Renal pelvis (tissue), 4 donors: ENCODE results near the gene ALX4. TPM values are rescaled to one million over a fixed set of nuclear protein-coding genes. Genes with fewer than 3 reads are reported as not detected.

Source experiments
- DNase-seq: peaks from one replicate; pipeline ENCODE4 v3.0.0-alpha.2; 2013
- polyA plus RNA-seq, 3 donors: library from polyadenylated mRNA; unstranded; fragments of 120-200 nt; gene quantifications; one replicate each; pipeline ENCODE4 v1.2.1, GENCODE V29; 2013; ENCODE audit not compliant: insufficient read length in 3 of 3

Gene ALX4
- polyA plus RNA-seq, 3 donors, result 0.13 to 0.34 (median 0.27) TPM

GRCh38 chr11:44300844-44301563, 8.9 kb downstream of the ALX4 start:
- DNase-seq, result no peak

DNA sequence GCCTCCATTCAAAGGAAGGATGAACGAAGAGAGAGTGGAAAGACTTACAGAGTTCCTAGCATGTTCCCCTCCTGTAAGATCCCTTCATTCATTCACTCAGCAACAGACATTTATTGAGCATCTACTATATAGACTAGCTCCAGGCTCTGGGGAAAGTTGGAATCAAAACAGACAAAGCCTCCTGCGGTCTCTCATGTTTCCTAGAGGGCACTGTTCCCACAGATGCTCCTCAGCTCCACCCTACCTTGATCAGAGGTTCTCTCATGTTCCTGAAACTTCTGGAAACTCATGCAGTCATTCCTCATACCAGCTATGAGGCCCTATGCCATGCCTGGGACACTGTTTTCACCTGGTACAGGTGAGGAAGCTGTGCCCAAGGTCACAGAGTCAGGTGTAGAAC, 11.1 kb downstream of the ALX4 start:
- no peak for DNase-seq

- no peak for DNase-seq
These were observed 19.7 kb downstream of the ALX4 start for GRCh38 chr11:44290208-44290607.

GRCh38 chr11:44288133-44288526, 21.8 kb downstream of the ALX4 start:
- no peak for DNase-seq

- DNase-seq, result no peak
These were observed 23.0 kb downstream of the ALX4 start for GRCh38 chr11:44286911-44287310.

DNA sequence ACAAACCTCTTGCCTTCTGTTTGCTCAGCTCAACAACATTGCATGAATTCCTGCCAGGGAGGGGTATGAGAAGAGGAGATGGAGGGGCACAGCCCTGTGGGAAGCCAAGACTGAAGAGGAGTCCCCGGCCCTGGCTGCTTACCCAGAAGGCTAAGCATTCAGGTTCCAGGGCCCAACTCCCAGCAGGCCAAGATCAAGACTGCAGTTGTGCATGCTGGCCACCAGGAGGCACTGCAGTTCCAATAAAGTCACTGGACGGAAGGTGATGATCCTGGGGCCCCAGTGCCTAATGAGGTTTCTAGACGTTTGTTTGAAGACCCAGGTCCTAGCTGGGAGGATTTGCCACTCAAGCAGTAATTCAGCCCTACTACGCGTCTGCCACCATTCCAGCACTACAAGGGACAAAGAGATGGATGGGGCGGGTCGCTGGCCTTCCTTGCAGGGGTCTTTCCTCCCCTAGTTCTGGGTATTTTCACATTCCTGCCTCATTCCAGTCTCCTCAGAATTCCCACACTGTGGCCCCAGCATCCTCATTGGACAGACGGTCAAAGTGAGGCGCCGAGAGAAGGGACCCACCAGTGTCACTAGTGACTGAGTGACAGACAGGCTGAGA, 23.6 kb downstream of the ALX4 start:
- no peak for DNase-seq

GRCh38 chr11:44285756-44286155, 24.2 kb downstream of the ALX4 start:
- no peak for DNase-seq

DNA sequence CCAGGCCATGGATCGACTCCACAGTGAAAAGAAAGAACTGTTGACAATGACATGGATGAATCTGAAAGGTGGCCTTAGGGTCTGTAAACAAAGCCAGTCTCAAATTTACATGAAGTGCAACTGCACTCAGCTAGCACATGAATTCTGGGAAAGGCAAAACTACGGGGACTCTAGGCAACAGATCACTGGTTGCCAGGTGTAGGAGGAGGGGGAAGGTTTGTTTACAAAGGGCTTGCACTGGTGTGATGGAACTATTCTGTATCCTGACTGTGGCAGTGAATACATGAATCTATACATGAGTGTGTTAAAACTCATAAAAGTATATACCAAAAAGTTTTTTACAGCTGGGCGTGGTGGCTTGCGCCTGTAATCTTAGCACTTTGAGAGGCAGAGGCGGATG, 27.3 kb downstream of the ALX4 start:
- DNase-seq, result no peak

DNA sequence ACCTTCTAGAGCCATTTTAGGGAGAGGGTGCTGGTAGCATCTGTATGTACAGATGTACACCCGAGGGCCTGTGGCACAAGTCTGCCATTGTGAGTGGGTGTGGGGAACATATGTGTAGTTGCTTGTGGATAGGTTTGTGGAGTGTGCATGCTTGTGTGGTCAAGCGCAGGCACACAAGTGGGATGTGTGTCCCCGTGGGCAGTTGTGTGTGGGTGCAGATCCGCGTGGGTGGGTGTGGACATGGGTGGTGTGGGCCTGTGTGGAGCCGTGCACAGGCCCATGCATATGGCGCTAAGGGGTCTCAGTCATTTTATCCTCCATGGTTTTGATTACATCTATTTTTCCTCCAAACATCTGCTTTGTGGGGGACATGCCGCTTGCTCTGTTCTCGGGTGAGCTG, 28.8 kb downstream of the ALX4 start:
- no peak for DNase-seq

DNA sequence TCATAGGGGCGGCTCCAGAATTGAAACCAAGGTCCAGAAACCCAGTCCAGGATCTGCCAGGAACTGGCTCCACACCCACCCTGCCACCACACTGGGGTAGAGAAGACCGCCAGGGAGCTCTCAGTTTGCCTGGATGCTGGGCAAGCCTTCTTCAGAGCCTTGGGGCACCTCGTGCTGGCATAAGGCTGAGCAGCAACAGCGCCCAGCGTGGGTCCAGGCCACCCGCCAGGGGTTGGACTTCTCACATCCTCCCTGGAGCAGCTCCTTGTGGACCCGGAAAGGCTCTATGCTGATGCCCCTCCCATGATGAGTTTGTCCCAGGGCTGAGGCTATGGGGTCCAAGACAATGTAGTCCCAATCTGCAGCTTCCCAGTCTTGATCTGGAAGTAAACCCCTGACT, 29.7 kb downstream of the ALX4 start:
- no peak for DNase-seq

- no peak for DNase-seq
These were observed 30.5 kb downstream of the ALX4 start for GRCh38 chr11:44279483-44279882.

DNA sequence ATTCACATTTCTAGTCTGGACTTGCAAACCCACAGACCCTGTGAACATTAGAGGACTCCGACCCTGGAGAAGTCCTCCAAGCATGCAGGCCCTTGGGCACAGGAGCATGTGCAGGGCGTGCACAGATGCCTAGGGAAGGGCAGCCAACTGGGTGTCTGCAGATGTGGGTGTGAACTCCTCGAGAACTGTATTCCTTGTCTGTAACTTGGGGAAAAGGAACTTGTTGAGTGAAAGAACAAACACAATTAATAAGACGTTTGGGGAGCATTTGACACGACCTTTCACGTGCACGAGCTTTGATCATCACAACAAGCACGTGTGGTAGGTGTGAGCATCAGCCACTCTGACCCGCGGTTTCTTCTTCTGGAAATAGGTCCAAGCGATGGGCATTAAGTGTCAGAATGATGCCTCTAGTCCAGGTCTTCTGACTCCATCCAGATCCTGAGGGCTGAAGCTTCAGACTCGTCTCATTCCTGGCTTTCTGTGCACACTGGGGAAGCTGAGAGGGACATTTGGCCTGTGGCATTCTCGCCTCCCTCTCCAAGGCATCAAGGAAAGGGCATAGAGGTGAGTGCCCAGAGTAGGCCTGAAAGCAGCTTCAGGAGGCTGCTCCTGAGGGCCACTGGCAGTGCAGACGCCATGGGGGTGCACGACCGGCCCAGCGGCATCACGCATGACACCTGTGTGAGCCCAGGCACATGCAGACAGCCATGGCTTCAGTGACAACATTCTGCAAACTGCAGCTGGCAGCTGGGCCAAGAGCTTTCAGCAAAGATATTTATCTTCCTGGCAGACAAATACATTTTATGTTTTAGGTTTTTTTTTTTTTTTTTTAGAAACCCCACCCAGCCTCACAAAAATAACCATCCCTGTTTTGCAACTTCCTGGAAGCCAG, 32.5 kb downstream of the ALX4 start:
- DNase-seq, result no peak

- no peak for DNase-seq
These were observed 33.9 kb downstream of the ALX4 start for GRCh38 chr11:44275961-44276550.

GRCh38 chr11:44275241-44275640, 34.7 kb downstream of the ALX4 start:
- no peak for DNase-seq

- no peak for DNase-seq
These were observed 35.5 kb downstream of the ALX4 start for GRCh38 chr11:44274404-44274803.

DNA sequence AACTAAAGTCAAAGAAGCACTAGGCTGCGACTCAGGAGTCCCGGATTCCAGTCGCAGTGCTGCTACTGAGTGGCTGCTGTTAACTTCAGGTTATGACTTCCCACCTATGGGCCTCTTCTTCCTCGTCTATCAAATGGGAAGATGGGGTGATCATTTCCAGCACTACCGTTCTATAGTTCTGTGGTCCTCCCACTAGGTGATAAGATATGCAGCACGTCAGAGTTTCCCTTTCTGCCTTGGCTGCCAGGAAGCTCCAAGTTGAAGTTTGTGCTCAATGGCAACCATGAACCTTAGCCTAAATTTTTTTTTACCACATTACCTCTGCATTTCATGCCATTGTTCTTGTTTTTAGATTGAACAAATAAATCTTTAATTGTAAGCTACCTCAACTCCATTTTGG, 38.7 kb downstream of the ALX4 start:
- no peak for DNase-seq

DNA sequence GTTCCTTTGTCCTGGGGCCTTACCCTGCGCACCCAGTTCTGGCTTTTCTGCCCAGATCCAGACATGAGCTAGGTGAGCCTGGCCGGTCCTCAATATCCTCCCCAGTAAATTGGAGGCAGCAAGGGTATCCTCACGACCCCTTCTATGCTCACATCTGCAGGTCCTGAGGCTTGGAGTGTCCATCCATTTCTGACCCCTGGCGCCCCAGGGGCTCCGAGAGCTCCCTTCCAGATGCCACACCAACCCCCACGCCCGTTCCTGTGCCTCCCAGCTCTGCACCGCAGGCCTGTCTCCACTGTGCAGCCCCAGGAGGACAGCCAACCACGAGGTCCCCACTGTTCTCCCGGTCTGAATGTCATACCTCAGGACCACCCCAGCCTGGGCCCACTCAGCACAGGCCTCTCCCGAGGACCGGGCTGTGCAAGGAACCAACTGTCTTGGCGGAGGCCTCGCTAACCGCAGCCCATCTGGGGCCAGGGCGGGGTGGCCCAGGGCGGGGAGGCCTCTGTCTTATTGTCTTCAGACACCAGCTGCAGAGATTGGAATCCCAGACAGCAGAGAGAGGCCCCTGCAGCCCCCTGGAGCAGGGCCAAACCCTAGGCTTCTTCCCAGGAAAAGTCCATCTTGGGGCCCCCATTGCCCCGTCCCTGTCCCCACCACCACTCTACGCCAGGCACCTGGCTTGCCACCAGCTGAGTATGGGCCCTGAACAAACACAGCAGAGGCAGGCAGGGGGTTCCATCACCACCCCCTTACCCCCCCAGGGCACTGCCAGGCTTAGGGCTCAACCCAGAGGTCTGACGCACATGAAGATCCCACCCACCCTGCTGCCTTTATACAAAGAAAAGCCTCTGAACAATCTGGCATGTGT, 39.3 kb downstream of the ALX4 start:
- no peak for DNase-seq

DNA sequence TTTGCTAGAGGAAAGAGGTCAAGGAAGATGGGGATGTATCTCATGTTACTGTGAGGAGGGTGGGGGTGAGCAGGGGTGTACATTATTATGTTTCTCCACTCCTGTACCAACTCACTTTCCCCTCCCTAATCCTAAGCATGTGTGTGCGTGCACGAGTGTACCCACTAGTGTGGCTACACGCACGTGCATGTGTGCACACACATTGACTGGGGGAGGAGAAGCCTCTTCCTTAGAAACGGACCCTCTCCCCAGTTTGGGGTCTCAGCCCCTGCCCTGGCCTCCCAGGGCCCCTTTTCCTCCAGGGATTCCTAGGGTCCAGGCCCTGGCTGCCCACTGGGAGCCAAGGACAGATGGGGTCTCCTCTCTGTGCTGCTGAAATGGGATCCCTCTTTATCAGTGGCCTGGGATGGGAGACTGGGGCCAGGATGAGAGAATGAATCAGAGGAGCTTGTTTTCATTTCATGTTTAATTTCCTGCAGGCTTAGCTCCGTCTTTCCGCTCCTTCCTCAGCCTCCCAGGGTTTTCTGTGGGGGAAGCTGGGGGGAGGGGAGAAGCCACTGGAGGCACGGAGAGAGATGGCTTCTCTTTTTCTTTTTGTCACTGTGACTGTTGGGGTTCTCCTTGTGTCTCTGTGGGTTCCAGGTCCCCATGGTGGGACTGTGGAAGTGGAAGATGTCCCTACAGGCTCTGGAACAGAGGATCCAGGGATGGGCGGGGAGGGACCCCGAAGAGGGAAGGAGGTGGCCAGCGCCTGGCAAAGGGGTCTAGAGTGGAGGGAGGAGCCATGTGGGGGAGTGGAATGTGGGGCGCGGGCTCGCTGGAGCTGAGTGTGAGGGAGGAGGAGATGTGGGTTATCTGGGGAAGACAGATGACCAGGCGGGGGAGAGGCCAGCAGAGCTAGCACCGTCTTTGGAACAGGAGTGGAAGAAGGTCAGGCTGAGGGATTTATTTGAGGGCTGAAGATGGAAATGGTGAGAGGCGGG, 40.3 kb downstream of the ALX4 start:
- DNase-seq, result peak; percentile 33

- no peak for DNase-seq
These were observed 41.3 kb downstream of the ALX4 start for GRCh38 chr11:44268614-44269080.
